NCI-H748 treated with DMSO at 0.1 percent for 48 hours (cell line): ENCODE data around the gene DSCAM.
"Not testable (repeated sequence)": the region's sequence is repeated elsewhere in the genome, so short reads cannot be mapped to it uniquely, and the experiment has no call there.

Source experiments
- DNase-seq: peaks from one replicate; lab custom pipeline; 2025; lab: John Stamatoyannopoulos, UW

The DSCAM gene, protein sequence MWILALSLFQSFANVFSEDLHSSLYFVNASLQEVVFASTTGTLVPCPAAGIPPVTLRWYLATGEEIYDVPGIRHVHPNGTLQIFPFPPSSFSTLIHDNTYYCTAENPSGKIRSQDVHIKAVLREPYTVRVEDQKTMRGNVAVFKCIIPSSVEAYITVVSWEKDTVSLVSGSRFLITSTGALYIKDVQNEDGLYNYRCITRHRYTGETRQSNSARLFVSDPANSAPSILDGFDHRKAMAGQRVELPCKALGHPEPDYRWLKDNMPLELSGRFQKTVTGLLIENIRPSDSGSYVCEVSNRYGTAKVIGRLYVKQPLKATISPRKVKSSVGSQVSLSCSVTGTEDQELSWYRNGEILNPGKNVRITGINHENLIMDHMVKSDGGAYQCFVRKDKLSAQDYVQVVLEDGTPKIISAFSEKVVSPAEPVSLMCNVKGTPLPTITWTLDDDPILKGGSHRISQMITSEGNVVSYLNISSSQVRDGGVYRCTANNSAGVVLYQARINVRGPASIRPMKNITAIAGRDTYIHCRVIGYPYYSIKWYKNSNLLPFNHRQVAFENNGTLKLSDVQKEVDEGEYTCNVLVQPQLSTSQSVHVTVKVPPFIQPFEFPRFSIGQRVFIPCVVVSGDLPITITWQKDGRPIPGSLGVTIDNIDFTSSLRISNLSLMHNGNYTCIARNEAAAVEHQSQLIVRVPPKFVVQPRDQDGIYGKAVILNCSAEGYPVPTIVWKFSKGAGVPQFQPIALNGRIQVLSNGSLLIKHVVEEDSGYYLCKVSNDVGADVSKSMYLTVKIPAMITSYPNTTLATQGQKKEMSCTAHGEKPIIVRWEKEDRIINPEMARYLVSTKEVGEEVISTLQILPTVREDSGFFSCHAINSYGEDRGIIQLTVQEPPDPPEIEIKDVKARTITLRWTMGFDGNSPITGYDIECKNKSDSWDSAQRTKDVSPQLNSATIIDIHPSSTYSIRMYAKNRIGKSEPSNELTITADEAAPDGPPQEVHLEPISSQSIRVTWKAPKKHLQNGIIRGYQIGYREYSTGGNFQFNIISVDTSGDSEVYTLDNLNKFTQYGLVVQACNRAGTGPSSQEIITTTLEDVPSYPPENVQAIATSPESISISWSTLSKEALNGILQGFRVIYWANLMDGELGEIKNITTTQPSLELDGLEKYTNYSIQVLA (N-terminal part only)

GRCh38 chr21:40846587-40847411, at the start of gene DSCAM:
TSS of gene DSCAM (minus strand) at chr21:40847158. CDS start at chr21:40846661, 497 bp downstream.
- DNase-seq: peak; percentile 40

GRCh38 chr21:40895697-40896096, 48.7 kb upstream of the DSCAM start:
- DNase-seq: not testable (repeated sequence)

GRCh38 chr21:40886931-40887330, 40.0 kb upstream of the DSCAM start:
- DNase-seq: no peak

GRCh38 chr21:40886006-40886405, 39.0 kb upstream of the DSCAM start:
- DNase-seq: no peak

GRCh38 chr21:40882192-40882915, 35.4 kb upstream of the DSCAM start:
- no peak for DNase-seq

DNA sequence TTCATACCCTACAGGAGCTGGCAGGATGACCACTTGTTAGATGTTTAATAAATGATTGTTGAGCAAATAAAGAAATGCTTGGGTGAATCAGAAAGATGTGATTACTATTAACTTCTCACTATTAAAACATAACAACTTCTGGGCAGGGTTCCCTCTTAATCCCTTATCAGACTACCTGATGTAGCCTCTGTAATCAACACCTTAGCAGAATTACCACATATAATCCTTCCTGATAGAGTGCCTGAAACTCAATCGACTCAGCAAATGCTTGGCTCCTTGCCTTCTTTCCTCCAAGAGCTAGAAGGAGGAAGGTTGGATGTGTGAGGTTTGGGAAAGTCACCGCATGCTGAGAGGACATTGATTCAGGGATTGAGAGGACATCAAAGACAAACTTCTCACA, 34.8 kb upstream of the DSCAM start:
- no peak for DNase-seq

GRCh38 chr21:40871099-40871498, 24.1 kb upstream of the DSCAM start:
- no peak for DNase-seq

GRCh38 chr21:40863839-40864238, 16.9 kb upstream of the DSCAM start:
- DNase-seq: no peak

GRCh38 chr21:40858517-40858916, 11.6 kb upstream of the DSCAM start:
- DNase-seq: no peak

DNA sequence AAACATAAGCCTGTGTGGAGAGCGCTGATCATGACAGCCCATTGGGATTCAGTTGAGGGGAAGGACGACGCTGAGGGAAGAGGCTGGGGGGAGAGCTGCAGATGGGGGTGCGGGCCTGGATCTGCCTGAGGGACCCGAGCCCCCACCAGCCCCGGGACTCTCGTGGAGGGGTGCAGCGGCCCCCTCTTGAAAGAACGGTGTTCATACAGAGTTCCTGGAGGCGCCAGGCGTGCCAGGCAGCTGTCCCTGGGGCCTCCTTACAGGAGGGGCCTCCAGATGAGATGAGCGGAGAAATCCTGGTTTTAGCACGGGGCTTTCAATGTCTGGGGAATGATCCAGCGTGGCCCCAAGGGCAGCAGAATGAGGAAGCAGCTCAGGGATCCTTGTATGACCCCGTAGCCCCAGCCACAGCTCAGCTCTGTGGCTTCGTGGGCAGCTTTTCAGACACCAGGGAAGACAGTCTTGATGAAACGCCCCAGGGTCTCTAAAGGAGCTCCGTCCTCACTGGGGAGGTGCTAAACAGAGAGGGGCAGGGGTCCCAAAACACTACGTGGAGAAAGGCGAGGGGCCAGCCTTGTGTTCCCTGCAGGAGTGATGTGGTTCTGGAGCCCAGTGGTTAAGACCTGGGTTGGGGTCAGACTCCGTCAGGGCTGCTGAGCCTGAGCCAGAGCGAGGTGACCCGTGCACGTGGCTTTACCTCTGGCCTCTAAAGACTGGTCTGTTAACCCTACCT, 7.2 kb upstream of the DSCAM start:
- no peak for DNase-seq

GRCh38 chr21:40852563-40852962, 5.6 kb upstream of the DSCAM start:
- no peak for DNase-seq

- no peak for DNase-seq
Measured at GRCh38 chr21:40851749-40852148, 4.8 kb upstream of the DSCAM start.

DNA sequence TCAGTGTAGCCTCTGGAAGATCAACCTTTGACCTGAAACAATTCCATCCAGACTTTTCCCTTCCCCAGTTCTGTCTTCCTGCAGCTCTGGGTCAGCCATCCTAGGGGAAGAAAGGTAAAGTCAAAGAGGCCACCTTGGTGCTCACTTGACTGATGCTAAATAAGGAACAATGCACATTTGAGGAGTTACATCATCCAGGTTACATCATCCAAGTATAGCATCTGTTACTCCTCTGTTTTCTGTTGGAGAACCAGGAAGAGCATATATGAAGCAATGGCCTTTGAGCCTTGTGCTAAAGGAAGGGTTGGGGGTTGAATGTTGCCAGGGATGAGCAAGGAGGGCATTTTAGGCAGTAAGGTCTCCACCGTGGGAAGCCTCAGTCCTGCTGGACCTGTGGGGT, 3.1 kb upstream of the DSCAM start:
- DNase-seq: no peak

DNA sequence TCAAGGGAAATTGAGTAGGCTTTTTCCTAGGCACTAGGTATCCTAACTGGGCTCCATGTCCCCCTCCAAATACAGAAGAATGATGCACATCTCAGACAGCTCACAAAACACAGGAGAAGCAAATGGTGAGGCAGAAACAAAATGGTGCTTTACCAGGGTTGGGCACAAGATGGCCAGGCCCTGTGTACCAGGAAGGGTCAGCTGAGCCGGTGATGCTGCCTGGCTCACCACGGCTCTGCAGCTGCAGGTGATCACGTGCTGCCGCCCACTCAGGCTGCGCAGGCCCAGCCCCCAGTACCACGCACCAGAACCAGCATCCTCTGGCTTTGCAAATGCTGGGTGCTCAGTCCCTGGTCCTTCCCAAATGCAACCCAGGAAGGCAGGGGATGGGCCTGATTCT, 993 bp upstream of the DSCAM start:
- DNase-seq: no peak

GRCh38 chr21:40846103-40846502, 855 bp downstream of the DSCAM start:
- DNase-seq: peak; percentile 34

- DNase-seq: no peak
Measured at GRCh38 chr21:40845441-40845995, 1.4 kb downstream of the DSCAM start.

DNA sequence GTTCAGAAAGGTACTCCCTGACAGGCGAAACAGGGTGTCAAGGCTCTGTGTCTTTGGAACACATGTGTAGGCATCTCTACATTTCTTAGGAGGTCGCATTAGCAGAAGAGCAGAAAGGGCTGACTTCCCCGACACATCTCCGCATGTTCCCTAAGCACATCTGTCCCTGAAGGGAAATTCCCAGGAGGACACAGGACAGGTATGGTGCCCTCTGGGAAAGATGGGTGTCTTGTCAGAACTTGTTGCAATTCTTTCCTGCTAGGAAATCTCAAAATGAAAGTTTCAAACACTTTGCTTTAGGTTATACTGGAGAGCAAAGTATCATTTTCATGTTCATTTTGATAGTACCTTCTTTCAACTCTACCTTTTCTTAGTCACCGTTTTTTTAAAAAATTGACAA, 2.0 kb downstream of the DSCAM start:
- DNase-seq: no peak

GRCh38 chr21:40842197-40842552, 4.8 kb downstream of the DSCAM start:
- no peak for DNase-seq

DNA sequence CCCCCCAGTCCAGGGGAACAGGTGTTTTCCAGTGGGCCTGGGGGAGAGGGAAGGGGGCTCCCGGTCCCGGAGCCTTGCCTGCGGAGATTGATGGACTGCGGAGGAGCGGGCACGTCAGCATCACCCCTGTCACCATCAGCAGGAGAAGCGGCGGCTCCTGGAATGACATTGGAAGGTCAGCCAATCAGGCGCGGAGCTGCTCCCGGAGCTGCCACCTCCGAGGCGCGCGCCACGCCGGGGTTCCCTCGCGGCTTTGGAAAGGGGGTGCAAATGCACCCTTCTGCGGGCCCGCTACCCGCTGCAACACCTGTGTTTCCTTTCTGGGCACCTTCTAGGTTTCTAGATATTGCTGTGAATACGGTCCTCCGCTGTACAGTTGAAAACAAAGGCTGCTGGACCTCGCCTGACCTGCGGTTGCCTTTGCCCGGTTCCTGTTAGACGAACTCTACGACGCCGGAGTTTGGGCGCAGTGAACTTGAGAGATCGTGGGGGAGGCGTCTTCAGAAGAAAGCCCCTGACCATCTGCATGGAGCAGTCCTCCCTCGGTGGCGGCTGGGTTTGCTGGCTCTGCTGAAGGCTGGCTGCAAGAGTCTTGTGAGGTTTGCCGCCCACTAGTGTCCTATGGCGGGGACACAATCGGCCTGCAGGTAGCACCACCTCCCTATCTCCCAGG, 5.3 kb downstream of the DSCAM start:
- DNase-seq: peak; percentile 82
